ENCODE results near the gene LMOD1.
A peak's percentile ranks its signal among the peaks of the same experiment; 100 is the strongest.
"Not testable (repeated sequence)": the region's sequence is repeated elsewhere in the genome, so short reads cannot be mapped to it uniquely, and the experiment has no call there.

Gene LMOD1

GRCh38 chr1:201912832-201913231 is 33.5 kb downstream of the LMOD1 start:
- no peak for DNase-seq

GRCh38 chr1:201911826-201912571 is 34.3 kb downstream of the LMOD1 start:
- no peak for DNase-seq

DNA sequence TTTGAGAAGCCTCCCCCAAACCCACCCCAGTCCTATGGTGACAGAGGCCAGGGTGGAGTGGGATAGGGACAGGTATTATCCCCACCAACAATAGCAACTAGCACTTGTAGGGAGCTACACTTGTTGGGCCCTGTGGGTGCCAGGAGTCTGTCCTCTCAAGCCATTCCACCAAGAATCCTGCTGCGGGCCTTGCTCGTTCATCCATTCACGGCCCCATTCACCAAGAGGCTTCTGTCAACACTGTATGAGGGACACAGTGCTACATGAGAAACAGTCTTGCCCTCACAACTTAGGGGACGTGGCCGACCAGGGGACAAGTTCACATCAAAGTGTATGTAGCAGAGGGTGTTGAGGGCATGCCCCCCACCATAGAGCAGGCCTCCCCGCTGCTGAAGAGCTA is 38.7 kb downstream of the LMOD1 start:
- no peak for DNase-seq

DNA sequence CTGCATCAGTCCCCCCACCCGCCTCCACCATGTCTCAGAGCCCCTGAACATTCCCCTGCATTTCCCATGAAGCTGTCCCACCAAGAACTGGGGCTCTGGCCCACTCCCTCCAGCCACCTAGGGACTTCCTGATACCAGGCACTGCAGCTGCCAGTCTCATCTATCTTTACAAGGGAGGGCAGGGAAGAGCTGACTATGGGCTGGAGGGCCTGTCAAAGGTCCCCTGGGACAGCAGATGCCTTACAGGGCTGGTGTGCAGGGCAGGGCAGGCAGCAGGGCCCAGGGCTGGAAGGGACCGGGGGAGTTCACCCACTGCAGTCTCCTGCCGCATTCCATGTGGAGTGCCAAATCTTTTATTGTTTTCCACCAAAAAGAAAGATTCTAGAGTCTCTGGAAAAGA is 40.0 kb downstream of the LMOD1 start:
- DNase-seq, result no peak

DNA sequence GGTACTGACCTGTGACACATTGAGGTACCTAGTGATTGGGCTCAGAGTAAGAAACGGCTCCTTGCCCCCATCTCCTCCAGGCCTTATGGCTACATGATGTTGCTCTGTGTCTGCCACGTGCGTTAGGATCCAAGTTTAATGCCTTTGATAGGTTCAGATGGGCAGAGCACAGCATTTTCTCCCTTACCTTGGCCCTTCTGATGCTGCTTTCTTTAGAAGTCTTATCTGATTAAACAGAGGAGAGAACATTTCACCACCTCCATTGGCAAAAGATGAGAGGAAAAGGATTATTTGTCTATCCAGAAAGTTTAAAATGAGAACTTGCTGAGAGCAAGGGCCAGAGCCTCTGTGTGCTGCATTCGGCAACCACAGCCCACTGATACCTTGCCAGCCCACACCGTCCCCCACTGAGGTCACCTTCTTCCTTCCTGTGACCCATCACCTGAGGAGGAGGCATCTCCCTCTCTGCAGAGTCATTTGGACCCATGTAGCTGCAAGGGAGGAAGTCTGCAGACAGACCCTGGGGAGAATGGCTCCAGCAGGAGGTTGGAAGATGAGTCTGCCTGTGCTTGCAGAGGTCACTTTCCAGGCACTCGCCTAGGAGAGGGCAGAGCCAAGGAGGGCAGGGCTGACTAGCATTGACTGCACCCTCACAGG is 41.0 kb downstream of the LMOD1 start:
- DNase-seq, result no peak

GRCh38 chr1:201904579-201904978 is 41.8 kb downstream of the LMOD1 start:
- no peak for DNase-seq

- DNase-seq, result no peak
These were observed 43.2 kb downstream of the LMOD1 start for GRCh38 chr1:201903135-201903534.

DNA sequence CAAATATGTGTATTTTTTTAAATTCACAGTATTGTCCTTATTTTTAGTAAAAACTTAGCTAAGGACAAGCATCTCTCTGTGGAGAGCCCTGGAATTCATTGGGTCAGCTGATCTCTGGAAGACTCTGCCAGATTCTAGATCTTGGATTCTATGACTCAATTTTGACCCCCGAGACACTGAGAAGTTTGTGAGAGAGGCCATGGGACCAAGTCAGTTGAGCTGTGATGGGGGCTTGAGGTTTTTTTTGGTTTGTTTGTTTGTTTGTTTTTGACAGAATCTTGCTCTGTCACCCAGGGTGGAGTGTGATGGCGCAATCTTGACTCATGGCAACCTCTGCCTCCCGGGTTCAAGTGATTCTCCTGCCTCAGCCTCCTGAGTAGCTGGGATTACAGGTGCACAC is 44.1 kb downstream of the LMOD1 start:
- no peak for DNase-seq

- DNase-seq, result not testable (repeated sequence)
These were observed 45.3 kb downstream of the LMOD1 start for GRCh38 chr1:201901036-201901435.

DNA sequence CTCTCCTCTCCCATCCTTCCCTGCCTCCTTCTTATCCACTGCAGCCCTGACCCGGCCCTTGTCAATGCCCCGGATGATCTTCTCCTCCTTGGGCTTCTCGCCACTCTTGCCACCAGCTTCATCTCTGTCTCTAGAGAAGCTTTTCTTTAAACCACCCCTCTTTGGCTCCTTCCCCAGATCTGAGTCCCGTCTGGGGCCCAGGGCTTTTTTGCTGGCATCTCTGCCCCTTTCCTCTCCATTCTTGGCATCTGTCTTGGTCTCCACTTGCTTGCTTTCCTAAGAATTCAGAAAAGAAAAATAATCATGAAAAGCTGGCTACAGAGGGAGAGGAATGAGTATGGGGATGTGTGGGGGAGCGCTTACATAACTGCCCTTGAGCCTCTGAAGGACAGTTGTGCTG is 45.9 kb downstream of the LMOD1 start:
- no peak for DNase-seq

GRCh38 chr1:201899683-201900429 is 46.5 kb downstream of the LMOD1 start:
- DNase-seq, result no peak

GRCh38 chr1:201898992-201899391 is 47.4 kb downstream of the LMOD1 start:
- DNase-seq, result no peak

- no peak for DNase-seq
These were observed 48.0 kb downstream of the LMOD1 start for GRCh38 chr1:201898240-201898894.

- DNase-seq, result no peak
These were observed 49.4 kb downstream of the LMOD1 start for GRCh38 chr1:201896951-201897391.

GRCh38 chr1:201895913-201896807 is 50.2 kb downstream of the LMOD1 start:
- peak; percentile 77 for DNase-seq

GRCh38 chr1:201895120-201895665 is 51.2 kb downstream of the LMOD1 start:
- no peak for DNase-seq

DNA sequence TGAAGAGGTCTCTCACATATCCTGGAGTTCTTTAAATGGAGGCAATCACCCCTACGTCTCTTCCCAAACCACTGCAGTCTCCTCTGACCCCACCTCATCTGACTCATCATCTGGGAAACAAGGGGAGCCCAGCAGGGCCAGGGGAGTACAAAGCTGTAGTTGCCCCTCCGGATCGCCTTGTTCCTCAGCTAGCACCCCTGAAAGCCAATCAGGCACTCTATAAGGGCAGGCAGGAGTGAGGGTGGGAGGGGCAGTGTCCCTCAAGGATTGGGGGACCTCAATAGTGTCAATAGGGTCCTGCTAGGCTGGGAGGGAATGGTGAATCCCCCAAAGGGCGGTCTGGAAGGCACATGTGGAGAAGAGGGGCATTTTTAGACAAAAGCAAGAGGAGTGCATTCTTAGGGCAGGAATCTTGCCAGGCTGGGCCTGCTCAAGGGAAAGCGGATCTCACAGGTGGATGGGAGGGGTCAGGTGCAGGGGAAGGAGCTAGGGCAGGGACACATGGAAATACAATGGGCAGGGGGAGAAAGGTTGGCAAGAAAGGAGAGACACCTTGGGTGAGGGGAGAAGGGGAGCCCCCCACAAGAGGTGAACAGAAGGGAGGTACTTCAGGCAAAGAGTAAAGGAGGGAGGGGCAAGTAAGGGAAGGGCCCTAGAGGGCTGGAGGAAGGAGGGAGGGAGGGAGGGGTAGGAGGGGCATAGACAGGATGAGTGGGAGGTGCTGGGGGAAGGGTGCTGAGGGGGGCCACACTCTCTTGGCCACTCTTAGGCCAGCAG is 51.8 kb downstream of the LMOD1 start:
- no peak for DNase-seq

- DNase-seq, result no peak
These were observed 52.9 kb downstream of the LMOD1 start for GRCh38 chr1:201893431-201893830.

DNA sequence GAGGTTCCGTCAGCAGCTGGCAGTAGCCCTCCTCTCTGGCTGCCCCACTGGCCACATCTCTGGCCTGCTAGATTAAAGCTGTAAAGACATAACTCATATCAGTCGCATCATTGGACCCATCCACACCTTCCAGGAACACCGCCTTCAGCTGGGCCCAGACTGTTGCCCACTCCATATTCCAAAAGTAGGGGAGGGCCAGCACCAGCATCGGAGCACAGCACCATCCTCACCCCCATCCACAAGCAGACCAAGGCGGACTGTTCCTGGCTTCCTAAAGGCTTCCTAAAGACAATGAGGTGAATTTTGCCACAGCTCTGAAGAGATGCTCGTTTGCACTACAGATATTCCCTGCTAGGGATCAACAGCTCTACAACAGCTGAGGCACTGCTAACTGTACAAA is 54.1 kb downstream of the LMOD1 start:
- DNase-seq, result no peak

DNA sequence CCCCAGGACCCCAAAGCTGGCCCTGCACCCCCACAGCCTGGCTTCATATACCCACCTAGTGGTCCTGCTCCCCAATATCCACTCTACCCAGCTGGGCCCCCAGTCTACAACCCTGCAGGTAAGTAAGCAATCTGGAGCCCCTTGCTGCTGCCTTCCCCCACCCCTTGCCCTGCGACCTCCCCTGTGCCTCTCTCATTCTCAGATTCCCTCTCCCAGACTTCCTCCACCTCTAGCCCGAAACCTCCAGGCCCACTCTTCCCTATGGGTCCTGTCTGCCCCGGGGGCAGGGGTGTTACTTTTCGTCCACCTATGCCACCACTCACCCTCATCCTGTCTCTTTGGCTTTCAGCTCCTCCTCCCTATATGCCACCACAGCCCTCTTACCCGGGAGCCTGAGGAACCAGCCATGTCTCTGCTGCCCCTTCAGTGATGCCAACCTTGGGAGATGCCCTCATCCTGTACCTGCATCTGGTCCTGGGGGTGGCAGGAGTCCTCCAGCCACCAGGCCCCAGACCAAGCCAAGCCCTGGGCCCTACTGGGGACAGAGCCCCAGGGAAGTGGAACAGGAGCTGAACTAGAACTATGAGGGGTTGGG is 54.8 kb downstream of the LMOD1 start:
- DNase-seq, result no peak
